Measurements from ENCODE around the gene TOGARAM2.

The TOGARAM2 gene

GRCh38 chr2:29096969-29097368 is 115.9 kb downstream of the TOGARAM2 start:
- no peak overlapping the region for H3K27ac ChIP-seq
- CTCF ChIA-PET, result no interaction called here
- DNase-seq (ENCODE audit: low spot score), result no peak
- TF ChIP-seq, protein P1, sequence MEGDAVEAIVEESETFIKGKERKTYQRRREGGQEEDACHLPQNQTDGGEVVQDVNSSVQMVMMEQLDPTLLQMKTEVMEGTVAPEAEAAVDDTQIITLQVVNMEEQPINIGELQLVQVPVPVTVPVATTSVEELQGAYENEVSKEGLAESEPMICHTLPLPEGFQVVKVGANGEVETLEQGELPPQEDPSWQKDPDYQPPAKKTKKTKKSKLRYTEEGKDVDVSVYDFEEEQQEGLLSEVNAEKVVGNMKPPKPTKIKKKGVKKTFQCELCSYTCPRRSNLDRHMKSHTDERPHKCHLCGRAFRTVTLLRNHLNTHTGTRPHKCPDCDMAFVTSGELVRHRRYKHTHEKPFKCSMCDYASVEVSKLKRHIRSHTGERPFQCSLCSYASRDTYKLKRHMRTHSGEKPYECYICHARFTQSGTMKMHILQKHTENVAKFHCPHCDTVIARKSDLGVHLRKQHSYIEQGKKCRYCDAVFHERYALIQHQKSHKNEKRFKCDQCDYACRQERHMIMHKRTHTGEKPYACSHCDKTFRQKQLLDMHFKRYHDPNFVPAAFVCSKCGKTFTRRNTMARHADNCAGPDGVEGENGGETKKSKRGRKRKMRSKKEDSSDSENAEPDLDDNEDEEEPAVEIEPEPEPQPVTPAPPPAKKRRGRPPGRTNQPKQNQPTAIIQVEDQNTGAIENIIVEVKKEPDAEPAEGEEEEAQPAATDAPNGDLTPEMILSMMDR (conservative IDR thresholded peaks at IDR 0.05; ENCODE audit: low read depth), result no peak
- POLR2A ChIA-PET (ENCODE audit: low non-redundant PET), result no interaction called here

DNA sequence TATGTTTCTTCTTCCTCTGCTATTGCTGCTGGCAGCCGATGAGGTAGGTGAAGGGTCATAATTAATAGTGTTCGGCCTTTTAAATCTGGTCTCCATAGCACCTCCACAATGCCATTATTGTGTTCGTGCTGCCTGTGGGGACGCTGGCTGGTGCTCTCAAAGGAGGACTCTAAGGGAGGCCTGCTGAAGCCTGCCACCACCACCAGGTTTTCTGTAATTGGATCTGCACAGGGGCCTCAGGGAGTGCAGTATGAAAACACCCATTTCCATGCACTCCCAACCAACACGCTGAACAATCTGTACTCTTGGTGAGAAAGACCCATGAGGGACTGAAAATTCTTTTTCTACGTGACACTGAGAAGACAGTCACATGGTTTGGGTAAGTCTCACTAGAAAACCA is 116.5 kb downstream of the TOGARAM2 start:
- TF ChIP-seq, protein P1 (conservative IDR thresholded peaks at IDR 0.05; ENCODE audit: low read depth), result no peak
- DNase-seq (ENCODE audit: low spot score), result no peak
- CTCF ChIA-PET, result no interaction called here
- no peak overlapping the region for H3K27ac ChIP-seq
- POLR2A ChIA-PET (ENCODE audit: low non-redundant PET), result no interaction called here

DNA sequence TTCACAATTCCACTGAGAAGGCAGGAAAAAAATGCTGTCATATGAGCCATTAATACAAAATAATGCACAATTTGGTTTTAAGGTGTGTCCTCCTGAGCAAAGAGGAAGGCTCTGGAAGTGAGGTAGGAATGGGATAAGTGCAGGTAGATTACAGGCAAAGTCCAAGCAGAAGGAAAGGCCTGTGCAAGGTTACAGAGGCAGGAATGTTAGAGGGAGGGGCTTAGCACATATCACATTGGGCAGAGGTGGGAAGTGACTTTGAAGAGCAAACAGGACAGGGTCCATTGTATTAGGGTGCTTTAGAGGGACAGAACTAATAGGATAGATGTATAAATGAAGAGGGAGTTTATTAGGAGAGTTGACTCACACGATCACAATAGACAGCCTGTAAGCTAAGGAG is 119.5 kb downstream of the TOGARAM2 start:
- DNase-seq (ENCODE audit: low spot score), result no peak
- TF ChIP-seq, protein P1 (conservative IDR thresholded peaks at IDR 0.05; ENCODE audit: low read depth), result no peak
- ChIA-PET CTCF (no interaction called here), POLR2A (ENCODE audit: low non-redundant PET) (no interaction called here)
- H3K27ac ChIP-seq, result no peak overlapping the region
